GM18909 (cell line): ENCODE data around the gene PTPN18.
A peak's percentile ranks its signal among the peaks of the same experiment; 100 is the strongest.
"Not testable (repeated sequence)": the region's sequence is repeated elsewhere in the genome, so short reads cannot be mapped to it uniquely, and the experiment has no call there.

Experiments
- ATAC-seq: cut with Tn5 transposase; IDR thresholded peaks from one replicate; pipeline ENCODE4 v1.9.1; 2021; ENCODE audit warnings: mild to moderate bottlenecking; ENCODE audit not compliant: unreplicated experiment, poor library complexity

Gene PTPN18, protein sequence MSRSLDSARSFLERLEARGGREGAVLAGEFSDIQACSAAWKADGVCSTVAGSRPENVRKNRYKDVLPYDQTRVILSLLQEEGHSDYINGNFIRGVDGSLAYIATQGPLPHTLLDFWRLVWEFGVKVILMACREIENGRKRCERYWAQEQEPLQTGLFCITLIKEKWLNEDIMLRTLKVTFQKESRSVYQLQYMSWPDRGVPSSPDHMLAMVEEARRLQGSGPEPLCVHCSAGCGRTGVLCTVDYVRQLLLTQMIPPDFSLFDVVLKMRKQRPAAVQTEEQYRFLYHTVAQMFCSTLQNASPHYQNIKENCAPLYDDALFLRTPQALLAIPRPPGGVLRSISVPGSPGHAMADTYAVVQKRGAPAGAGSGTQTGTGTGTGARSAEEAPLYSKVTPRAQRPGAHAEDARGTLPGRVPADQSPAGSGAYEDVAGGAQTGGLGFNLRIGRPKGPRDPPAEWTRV

DNA sequence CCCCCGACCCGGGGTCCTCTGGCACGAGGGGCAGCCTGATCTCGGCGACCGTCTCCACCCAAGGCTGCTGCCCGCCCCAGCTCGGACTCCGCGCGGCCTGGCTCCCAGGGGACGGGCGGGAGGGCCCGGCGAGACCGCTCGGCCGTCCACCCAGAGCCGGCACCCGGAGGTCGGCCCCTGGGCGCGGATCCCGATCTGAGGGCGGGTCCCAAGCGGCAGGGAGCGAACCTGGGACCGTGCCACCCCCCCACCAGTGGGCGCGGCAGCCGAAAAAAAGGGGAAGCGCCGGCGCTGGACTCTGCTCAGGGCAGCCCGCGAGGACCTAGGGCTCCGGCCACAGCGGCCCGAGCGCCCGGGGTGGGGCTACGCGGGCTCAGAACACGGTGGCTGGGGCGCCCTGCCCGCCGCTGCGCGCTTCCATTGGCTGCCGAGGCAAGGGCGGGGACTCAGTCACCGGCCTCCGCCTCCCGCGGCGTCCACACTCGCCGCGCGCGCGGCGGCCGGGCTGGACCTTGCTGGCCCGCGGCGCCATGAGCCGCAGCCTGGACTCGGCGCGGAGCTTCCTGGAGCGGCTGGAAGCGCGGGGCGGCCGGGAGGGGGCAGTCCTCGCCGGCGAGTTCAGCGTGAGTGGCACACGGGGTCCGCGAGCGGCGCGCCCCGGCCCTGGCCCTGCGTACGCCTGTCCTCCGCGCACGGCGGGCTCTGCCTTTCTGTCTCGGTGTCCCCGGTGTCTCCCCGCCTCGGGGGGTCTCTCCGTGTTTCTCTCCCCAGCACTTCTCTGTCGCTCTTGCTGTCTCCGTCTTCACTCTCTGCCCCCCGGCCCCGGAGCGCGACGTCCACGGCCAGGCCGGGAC is at the start of gene PTPN18:
Gene PTPN18 (plus strand): TSS at position 479 of the 854 bp plus-strand sequence. CDS start 52 bp downstream, at position 531.
- peak; percentile 92 for ATAC-seq

DNA sequence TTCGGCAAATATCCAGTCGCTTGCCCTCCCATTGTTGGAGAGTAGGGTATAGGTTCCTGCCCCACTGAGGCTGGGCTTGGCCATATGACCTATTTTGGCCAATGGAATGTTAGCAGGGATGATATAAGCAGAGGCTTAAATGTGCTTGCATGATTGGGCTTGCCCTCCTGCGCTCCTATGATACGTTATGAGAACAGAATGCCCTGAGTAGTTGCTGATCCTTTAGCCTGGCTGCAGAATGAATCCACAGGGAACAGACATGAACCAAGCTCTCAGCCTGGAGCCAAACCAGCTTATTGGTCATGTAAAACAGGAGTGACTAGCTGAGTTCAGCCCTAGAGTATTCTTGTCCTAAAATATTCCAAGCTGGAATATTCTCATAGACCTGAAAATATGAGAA is 48.0 kb upstream of the PTPN18 start:
- ATAC-seq, result no peak

DNA sequence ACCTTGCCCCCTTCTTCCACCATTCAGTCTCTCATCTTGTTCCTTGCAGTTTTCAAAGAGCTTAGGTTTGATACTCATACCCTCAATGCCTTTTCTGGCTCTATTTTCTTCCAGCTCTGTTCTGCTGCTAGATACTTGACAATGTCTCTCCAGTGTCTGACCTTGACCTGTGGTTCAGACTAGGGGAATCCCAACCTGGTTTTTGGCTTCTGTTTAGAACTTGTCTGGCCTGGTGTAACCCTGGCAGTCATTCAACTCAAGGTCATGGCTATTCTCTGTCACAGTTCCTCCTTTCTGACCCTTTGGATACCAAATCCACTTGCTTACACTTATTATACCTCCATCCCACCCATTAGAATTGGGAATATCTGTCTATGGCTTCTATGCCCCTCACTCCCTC is 45.0 kb upstream of the PTPN18 start:
- ATAC-seq, result peak; percentile 52

DNA sequence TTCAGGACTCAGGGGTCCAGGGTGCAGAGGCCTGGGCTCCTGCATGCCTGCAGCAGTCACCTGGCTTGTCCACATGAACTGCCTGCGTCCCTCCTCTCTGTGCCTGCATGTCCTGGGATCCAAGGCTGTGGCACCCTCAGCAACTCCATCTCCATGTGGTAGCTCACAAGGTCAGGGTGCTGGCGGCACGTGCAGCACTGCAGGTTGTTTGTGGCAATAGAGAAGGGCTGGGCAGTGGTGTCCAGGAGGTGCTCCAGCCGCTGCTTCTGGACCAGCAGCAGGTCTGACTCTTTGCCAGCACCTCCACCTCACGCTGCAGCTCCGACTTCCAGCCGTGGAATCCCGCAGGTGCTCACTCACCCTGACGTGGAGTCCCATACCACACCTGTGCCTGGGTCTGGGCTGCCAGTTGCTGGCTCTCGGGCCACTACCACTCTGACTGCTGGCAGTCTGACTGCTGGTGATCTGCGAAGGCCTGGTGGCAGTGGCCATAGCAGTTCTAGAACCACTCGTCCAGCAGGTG is 42.0 kb upstream of the PTPN18 start:
- ATAC-seq, result no peak

DNA sequence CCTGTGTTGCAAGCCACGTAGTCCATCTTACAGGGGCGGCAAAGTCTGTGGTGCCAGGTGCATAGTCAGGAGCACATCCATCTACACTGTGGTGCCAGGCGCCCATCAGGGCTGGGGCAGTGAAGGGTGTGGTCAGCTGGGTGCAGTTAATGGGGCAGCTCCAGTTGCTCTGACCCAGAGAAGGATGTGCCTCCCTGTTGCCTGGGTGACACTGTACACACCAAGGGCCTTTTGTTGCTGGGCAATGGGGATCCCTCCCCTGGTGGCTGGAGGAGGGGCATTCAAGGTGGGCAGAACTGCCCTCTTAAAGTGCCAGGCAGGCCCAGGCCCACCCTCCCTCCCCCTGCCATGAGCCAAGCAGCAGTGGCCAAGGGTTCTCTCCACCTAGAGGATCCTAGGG is 41.5 kb upstream of the PTPN18 start:
- no peak for ATAC-seq

DNA sequence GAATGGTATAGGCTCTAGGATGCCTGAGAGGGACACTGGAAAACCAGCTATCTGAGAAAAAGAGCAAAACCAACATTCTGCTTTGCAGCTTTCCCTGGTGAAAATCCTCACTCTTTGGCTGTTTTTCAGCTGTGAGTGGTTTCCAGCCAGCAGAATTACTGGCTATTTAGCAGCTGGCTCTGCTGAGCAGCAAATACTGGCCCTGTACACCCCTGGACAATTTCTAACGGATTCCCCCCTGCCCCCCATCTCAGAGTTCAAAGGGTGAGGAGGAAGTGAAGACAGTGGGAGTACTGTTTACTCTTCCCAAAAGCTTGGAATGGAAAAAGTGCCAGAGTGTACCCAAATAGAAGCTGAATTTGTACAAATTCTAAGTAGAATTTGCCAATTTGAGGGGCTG is 39.3 kb upstream of the PTPN18 start:
- no peak for ATAC-seq

DNA sequence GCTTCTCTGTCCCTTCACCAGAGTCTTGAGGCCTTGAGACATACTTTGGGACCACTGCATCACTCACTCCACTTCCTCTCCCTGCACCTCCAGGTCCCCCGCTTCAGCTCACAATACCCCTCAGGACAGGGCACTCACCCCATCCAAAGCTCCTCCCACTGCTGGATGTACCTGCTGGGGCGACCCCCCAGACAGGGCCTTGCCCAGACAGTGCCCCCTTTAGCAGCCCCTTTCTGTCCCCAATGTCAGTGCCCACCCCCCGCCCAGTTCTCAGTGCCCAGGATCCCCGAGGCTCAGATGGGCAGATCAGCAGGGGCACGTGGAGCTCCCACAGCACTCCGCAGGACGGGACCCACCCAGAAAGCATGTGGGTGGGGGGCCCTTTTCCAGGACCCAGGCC is 37.0 kb upstream of the PTPN18 start:
- ATAC-seq, result no peak

DNA sequence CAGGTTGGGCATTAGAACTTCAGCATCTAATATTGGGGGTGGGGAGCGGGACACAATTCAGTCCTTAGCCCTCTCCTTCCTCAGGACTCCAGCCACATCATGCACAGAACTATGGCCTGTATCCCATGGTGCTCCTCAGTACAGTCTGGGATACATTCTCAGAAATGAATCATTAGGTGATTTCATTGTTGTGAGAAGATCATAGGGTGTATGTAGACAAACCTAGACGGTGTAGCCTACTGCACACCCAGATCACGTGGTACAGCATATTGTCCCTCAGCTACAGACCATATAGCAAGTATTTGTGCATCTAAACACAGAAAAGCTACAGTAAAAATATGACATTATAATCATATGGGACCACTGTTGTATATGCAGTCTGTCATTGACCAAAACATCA is 36.3 kb upstream of the PTPN18 start:
- no peak for ATAC-seq

DNA sequence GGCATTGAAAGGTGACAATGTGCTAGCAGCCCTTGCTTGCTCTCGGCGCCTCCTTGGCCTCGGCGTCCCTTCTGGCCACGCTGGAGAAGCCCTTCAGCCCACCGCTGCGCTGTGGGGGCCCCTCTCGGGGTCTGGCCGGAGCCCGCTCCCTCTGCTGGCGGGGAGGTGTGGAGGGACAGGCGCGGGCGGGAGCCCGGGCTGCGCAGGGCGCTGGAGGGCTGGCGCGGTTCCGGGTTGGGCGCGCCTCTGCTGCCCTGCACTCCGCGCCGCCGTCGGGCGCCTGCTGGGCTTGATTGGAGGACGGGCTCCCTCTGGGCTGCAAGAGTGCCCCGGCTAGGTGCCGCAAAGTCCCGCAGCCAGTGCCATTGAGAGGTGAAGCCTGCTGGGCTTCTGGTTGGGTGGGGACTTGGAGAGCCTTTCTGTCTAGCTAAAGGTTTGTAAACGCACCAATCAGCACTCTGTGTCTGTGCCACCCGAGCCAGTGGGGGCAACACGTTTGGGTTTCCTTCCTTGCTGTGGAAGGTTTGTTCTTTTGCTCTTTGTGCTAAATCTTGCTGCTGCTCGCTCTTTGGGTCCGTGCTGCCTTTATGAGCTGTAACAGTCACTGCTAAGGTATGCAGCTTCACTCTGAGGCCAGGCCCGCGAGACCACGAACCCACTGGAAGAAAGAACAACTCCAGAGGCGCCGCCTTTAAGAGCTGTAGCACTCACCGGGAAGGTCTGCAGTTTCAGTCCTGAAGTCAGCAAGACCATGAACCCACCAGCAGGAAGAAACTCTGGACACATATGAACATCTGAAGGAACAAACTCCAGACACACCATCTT is 27.9 kb upstream of the PTPN18 start:
- ATAC-seq, result no peak

DNA sequence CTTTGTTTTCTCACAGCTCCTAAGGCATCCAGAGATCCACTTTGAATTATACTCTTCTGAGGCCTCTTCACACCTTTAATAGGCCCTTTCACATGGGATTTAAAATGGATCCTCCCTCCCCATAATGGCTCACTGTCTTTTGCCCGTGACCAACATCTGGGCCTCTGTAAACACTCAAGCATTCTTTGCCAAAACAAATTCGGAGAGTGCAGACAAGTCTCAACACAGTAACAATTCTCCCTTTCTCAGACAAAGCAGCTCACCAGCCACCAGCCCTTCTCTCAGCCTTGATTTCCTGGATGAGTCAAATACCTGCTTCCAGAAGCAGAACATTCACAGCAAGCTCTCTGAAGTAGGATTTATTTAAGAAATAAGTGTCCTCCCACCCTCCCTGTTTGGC is 27.1 kb upstream of the PTPN18 start:
- no peak for ATAC-seq

DNA sequence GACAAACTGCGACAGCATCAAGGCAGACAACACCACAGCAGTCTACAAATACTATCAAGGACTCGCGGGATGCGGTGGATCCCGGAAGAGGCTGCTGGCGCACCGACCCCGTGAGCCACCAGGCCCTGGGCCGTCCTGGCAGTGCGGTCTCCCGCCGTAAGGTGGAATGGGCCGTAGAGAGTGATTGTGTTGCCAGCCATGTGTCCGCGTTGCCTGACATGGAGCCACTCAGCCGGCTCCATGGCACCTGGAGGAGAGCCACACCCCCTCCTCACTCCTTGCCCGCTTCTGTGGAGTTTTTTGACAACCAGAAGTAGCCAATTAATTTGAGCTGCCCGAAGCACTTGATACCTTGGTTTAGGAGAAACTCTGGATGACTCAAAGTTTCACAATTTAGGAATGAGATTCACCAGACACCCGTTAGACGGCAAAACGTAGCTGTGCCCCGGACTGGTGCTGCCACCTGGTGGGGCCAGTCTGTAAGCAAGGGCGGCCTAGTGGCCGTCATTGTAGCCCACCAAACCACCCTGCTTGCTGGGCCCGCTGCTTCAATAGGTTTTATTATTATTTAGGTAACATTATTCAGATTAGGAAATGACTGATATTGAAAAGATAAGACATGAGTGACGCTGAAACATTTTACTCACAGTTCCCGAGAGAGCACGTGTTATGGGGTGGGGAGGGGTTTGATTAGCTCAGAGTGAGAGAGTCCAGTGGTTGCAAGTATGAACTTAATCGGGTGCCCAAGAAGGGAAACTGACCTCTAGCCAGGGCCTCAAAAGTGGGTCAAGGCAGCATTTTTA is 23.4 kb upstream of the PTPN18 start:
- ATAC-seq, result peak; percentile 83

DNA sequence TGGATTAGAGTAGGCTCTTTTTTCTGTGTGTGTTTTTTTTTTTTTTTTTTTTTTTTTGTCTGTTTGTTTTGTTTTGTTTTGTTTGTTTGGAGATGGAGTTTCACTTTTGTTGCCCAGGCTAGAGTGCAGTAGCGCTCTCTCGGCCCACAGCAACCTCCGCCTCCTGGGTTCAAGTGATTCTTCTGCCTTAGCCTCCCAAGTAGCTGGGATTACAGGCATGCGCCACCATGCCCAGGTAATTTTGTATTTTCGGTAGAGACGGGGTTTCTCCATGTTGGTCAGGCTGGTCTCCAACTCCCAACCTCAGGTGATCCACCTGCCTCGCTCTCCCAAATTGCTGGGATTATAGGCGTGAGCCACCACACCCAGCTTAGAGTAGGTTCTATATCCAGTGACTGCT is 22.6 kb upstream of the PTPN18 start:
- ATAC-seq, result not testable (repeated sequence)

DNA sequence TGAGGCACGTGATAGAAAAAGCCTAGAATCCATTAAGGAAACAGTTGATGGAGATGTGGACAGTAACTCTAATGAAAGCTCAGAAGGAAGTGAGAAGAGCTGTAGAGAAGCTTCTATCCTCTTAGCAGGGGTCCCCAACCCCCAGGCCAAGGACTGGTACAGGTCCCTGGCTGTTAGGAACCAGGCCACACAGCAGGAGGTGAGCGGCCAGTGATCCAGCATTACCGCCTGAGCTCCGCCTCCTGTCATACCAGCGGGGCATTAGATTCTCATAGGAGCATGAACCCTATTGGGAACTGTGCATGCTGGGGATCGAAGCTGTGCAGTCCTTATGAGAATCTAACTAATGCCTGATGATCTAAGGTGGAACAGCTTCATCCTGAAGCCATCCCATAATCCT is 21.8 kb upstream of the PTPN18 start:
- no peak for ATAC-seq

DNA sequence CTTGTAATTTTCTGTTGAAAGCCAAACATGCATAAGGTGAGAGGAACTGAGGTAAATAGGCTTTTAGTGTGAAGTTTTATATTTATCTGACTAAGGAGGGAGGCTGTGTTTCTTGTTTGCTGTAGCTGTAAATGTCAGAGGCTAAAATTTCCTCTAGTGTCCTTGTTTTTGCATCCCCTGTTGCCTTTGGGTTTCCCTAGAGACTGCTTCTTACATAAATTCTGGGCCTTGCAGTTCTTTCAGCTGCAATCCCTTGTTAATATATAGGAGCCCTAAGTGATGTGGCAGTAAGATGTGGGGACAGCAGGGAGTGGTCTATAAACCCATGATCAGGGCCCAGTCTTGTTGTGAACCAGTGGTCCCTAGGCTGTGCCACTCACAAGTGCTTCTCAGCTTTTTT is 20.6 kb upstream of the PTPN18 start:
- ATAC-seq, result no peak

DNA sequence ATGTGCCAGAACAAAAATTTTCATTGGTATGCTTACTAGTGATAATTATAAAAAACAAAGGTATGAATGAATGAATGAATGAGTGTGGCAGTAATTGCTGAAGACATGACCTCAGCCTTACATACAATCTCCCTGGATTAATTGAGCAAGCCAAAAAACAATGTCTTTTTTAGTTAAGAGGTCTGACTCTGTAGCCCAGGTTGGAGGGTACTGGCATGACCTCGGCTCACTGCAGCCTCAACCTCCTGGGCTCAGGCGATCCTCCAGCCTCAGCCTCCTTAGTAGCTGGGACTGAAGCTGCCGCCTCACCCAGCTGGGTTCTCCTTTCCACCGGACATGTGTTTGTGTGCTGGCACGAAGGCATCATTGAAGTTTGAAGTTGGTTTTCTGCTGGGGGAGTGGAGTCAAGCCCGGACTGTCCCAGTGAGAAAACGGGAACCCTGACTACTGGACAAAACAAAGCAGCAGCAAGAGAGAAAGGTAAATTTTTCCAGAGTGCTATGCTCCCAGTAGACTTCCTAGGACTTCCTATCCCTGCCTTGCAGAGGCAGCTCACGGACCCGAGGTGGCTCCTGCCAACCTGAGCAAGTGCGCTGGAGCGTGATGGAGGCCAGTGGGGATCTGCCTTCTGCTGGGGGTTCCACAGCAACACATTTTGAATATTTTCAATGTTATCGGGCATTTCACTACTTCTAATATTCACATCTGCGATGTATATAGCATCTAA is 19.5 kb upstream of the PTPN18 start:
- no peak for ATAC-seq

DNA sequence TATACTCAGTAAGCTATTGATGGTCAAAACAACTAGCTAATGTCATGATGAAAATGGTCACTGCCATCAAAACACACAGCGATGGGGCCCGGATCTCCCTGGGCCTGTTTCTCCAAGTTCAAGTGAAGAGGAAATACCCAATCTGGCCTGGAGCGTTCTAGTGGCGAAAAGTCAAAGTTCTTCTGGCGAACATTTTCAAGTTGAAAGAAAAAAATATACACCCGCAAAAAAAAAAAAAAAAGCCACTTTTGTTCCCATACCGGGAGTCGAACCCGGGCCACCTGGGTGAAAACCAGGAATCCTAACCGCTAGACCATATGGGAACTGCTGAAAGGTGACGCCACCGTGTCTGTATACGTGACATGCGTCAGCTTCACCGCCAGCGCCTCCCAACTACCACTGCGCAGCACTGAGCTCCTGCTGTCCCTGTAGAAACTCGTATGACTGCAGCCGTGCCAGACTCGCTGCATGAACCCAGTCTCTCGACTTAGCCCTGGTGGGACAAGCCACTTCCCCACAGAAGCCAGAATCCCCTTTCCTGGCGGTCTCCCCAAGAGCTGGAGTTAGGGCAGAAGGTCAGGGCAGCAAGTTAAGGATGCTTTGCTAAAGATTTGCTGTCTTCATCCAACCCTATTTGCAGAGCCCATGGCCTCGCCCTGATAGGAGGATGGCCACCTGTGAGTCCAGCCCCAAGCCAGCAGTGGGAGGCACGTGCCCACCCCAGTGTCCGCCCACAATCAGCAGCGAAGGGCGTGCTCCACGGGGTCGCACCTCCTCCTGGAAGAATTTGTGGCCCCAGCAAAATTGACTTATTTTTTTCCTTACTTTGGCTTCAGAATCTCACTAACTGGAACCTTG is 18.8 kb upstream of the PTPN18 start:
- ATAC-seq, result no peak

DNA sequence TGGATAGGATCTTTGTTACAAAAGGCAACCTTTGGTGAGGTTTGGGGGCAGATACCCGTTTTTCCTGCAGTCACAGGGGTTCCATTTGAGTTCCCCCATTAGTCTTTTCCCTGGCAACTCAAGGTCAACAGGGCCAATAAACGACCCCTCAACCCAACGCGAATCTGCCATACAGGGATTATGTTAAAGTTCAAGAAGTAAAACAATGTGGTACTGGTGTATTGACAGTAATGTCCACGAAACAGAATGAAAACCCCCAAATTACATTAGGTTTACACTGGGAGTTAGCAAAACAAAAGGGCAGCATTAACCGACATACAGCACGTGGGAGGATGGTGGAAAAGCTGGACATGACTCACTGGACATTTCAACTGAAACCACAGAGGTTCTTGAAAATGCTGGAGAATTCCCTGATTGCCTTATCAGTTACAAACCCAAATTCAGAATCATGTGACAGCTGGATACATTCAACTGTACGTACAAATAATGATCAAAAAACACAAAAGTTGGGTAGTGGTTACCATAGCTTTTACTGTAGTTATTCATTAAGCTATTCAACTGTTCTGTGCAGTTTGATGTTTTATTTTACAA is 18.0 kb upstream of the PTPN18 start:
- no peak for ATAC-seq
